ENCODE measurements around the gene PAPPA2.

PAPPA2 gene

GRCh38 chr1:176839216-176839615 is 376.2 kb downstream of the PAPPA2 start:
- no peak for TF ChIP-seq USF1 (IDR thresholded peaks at IDR 0.05)
- no peak for TF ChIP-seq ZBTB7A (IDR thresholded peaks at IDR 0.05; ENCODE audit: low read depth)
- no peak for TF ChIP-seq RAD21 (IDR thresholded peaks at IDR 0.05; ENCODE audit: low read depth)
- TF ChIP-seq EP300 (IDR thresholded peaks at IDR 0.05; ENCODE audit: borderline replicate concordance) = no peak
- no peak for TF ChIP-seq MAX (IDR thresholded peaks at IDR 0.05)
- no peak for TF ChIP-seq CEBPB (IDR thresholded peaks at IDR 0.05)
- no peak for TF ChIP-seq REST (IDR thresholded peaks at IDR 0.05; ENCODE audit: low read depth)
- TF ChIP-seq TEAD4 (IDR thresholded peaks at IDR 0.05) = no peak
- TF ChIP-seq YY1 (IDR thresholded peaks at IDR 0.05; ENCODE audit: low read depth) = no peak
- no peak for TF ChIP-seq TAF1 (IDR thresholded peaks at IDR 0.05; ENCODE audit: low read depth)
- no peak for TF ChIP-seq EGR1 (IDR thresholded peaks at IDR 0.05)
- no peak for TF ChIP-seq NFIC (IDR thresholded peaks at IDR 0.05)
- TF ChIP-seq TCF12 (IDR thresholded peaks at IDR 0.05; ENCODE audit: low read depth) = no peak
- TF ChIP-seq CREB1 (IDR thresholded peaks at IDR 0.05; ENCODE audit: low read depth) = no peak
- TF ChIP-seq FOXM1 (IDR thresholded peaks at IDR 0.05; ENCODE audit: borderline replicate concordance, low read depth) = no peak

GRCh38 chr1:176841238-176841637 is 378.3 kb downstream of the PAPPA2 start:
- TF ChIP-seq TEAD4 (IDR thresholded peaks at IDR 0.05) = no peak
- no peak for TF ChIP-seq YY1 (IDR thresholded peaks at IDR 0.05; ENCODE audit: low read depth)
- no peak for TF ChIP-seq EP300 (IDR thresholded peaks at IDR 0.05; ENCODE audit: borderline replicate concordance)
- no peak for TF ChIP-seq TAF1 (IDR thresholded peaks at IDR 0.05; ENCODE audit: low read depth)
- TF ChIP-seq REST (IDR thresholded peaks at IDR 0.05; ENCODE audit: low read depth) = no peak
- TF ChIP-seq CEBPB (IDR thresholded peaks at IDR 0.05) = no peak
- no peak for TF ChIP-seq RAD21 (IDR thresholded peaks at IDR 0.05; ENCODE audit: low read depth)
- no peak for TF ChIP-seq CREB1 (IDR thresholded peaks at IDR 0.05; ENCODE audit: low read depth)
- no peak for TF ChIP-seq TCF12 (IDR thresholded peaks at IDR 0.05; ENCODE audit: low read depth)
- no peak for TF ChIP-seq MAX (IDR thresholded peaks at IDR 0.05)
- no peak for TF ChIP-seq NFIC (IDR thresholded peaks at IDR 0.05)
- no peak for TF ChIP-seq FOXM1 (IDR thresholded peaks at IDR 0.05; ENCODE audit: borderline replicate concordance, low read depth)
- TF ChIP-seq USF1 (IDR thresholded peaks at IDR 0.05) = no peak
- TF ChIP-seq EGR1 (IDR thresholded peaks at IDR 0.05) = no peak
- TF ChIP-seq ZBTB7A (IDR thresholded peaks at IDR 0.05; ENCODE audit: low read depth) = no peak

- TF ChIP-seq RAD21 (IDR thresholded peaks at IDR 0.05; ENCODE audit: low read depth) = peak; percentile 48
- no peak for TF ChIP-seq TCF12 (IDR thresholded peaks at IDR 0.05; ENCODE audit: low read depth)
Observed at GRCh38 chr1:176843352-176844297, 380.6 kb downstream of the PAPPA2 start.

- TF ChIP-seq EGR1 (IDR thresholded peaks at IDR 0.05) (no peak), RAD21 (IDR thresholded peaks at IDR 0.05; ENCODE audit: low read depth) (no peak), TAF1 (IDR thresholded peaks at IDR 0.05; ENCODE audit: low read depth) (no peak), REST (IDR thresholded peaks at IDR 0.05; ENCODE audit: low read depth) (no peak), CEBPB (IDR thresholded peaks at IDR 0.05) (no peak), TEAD4 (IDR thresholded peaks at IDR 0.05) (no peak), FOXM1 (IDR thresholded peaks at IDR 0.05; ENCODE audit: borderline replicate concordance, low read depth) (no peak), YY1 (IDR thresholded peaks at IDR 0.05; ENCODE audit: low read depth) (no peak), ZBTB7A (IDR thresholded peaks at IDR 0.05; ENCODE audit: low read depth) (no peak), MAX (IDR thresholded peaks at IDR 0.05) (no peak), EP300 (IDR thresholded peaks at IDR 0.05; ENCODE audit: borderline replicate concordance) (no peak), CREB1 (IDR thresholded peaks at IDR 0.05; ENCODE audit: low read depth) (no peak), NFIC (IDR thresholded peaks at IDR 0.05) (no peak), TCF12 (IDR thresholded peaks at IDR 0.05; ENCODE audit: low read depth) (no peak), USF1 (IDR thresholded peaks at IDR 0.05) (no peak)
Observed at GRCh38 chr1:176847052-176847451, 384.1 kb downstream of the PAPPA2 start.

Data from Ishikawa (cell line).